HG02943 (cell line): Measurements from ENCODE around the gene TBC1D22B.

Source experiments
- ATAC-seq: cut with Tn5 transposase; IDR thresholded peaks from one replicate; pipeline ENCODE4 v1.9.1; 2021; ENCODE audit warnings: mild to moderate bottlenecking, low read depth, moderate library complexity; ENCODE audit not compliant: unreplicated experiment

Gene TBC1D22B

GRCh38 chr6:37239526-37239925 lies 18.0 kb upstream of the TBC1D22B start:
- ATAC-seq, result no peak

- ATAC-seq, result no peak
These were observed 17.4 kb upstream of the TBC1D22B start for GRCh38 chr6:37239950-37240713.

GRCh38 chr6:37241131-37241530 lies 16.4 kb upstream of the TBC1D22B start:
- ATAC-seq, result no peak

GRCh38 chr6:37241775-37242428 lies 15.7 kb upstream of the TBC1D22B start:
- no peak for ATAC-seq

GRCh38 chr6:37242429-37243052 lies 15.0 kb upstream of the TBC1D22B start:
- no peak for ATAC-seq

- ATAC-seq, result no peak
These were observed 14.3 kb upstream of the TBC1D22B start for GRCh38 chr6:37243131-37243815.

GRCh38 chr6:37243816-37244370 lies 13.7 kb upstream of the TBC1D22B start:
- no peak for ATAC-seq

GRCh38 chr6:37244430-37245310 lies 12.9 kb upstream of the TBC1D22B start:
- no peak for ATAC-seq

GRCh38 chr6:37251211-37251780 lies 6.3 kb upstream of the TBC1D22B start:
- ATAC-seq, result no peak

GRCh38 chr6:37253486-37254007 lies 4.0 kb upstream of the TBC1D22B start:
- no peak for ATAC-seq

- ATAC-seq, result no peak
These were observed 2.7 kb upstream of the TBC1D22B start for GRCh38 chr6:37254881-37255280.

- no peak for ATAC-seq
These were observed 766 bp upstream of the TBC1D22B start for GRCh38 chr6:37256692-37257319.

GRCh38 chr6:37257320-37257633 lies 295 bp upstream of the TBC1D22B start:
- no peak for ATAC-seq

- ATAC-seq, result no peak
These were observed 983 bp downstream of the TBC1D22B start for GRCh38 chr6:37258405-37259105.

GRCh38 chr6:37259191-37259590 lies 1.6 kb downstream of the TBC1D22B start:
- ATAC-seq, result no peak

GRCh38 chr6:37260040-37260439 lies 2.5 kb downstream of the TBC1D22B start:
- no peak for ATAC-seq

GRCh38 chr6:37260444-37260843 lies 2.9 kb downstream of the TBC1D22B start:
- no peak for ATAC-seq

- no peak for ATAC-seq
These were observed 3.6 kb downstream of the TBC1D22B start for GRCh38 chr6:37261198-37261597.
